Adrenal gland (tissue), 12 donors: ENCODE results near the gene MAML1. TPM values are rescaled to one million over a fixed set of nuclear protein-coding genes. Genes with fewer than 3 reads are reported as not detected.

ENCODE experiments used
- DNase-seq, 7 donors: peaks; one replicate each; pipeline ENCODE4 v3.0.0-alpha.2; 2019 to 2020
- H3K27ac ChIP-seq, 5 donors: fragments of 200-600 bp; sonication (generic) in 4 of 5; 1 replicate in 3 of 5; 2 replicates in 2 of 5; pipeline versions ENCODE4 v1.5.1 to v1.8.0; 2016 to 2020; ENCODE audit warnings: mild to moderate bottlenecking in 1 of 5
- H3K27me3 ChIP-seq: fragments of 200-600 bp; 2 replicates; pipeline ENCODE4 v1.8.0; 2021
- H3K36me3 ChIP-seq, 2 donors: fragments of 200-600 bp; replicated peaks in 1 of 2; 1 replicate in 1 of 2; 2 replicates in 1 of 2; pipeline versions ENCODE4 v1.5.1 to v1.8.0; 2018 to 2022
- H3K4me1 ChIP-seq, 2 donors: fragments of 200-600 bp; replicated peaks in 1 of 2; 1 replicate in 1 of 2; 2 replicates in 1 of 2; pipeline versions ENCODE4 v1.5.1 to v1.8.0; 2018 to 2021
- H3K4me3 ChIP-seq, 4 donors: fragments of 200-600 bp; sonication (generic) in 3 of 4; one replicate each; pipeline ENCODE4 v1.5.1; 2016 to 2018
- H3K9me3 ChIP-seq, 3 donors: fragments of 200-600 bp; sonication (generic) in 1 of 3; replicated peaks in 1 of 3; 1 replicate in 2 of 3; 2 replicates in 1 of 3; pipeline versions ENCODE4 v1.5.1 to v1.8.0; 2016 to 2021
- POLR2A ChIP-seq, 2 donors: fragments of 450-650 bp; IDR thresholded peaks; one replicate each; pipeline ENCODE4 v1.6.1; 2017; ENCODE audit warnings: antibody characterized with exemption in 2 of 2, mild to moderate bottlenecking in 2 of 2, moderate library complexity in 1 of 2
- WGBS, 4 donors: extraction: QIAGEN DNeasy Blood & Tissue Kit in 2 of 4; methylation state at CpG; one replicate each; pipeline versions ENCODE4 v1.1.5 to v1.1.7; 2013 to 2017; 5-methylcytosine and 5-hydroxymethylcytosine counted together
- intact Hi-C, 2 donors: fragments of 100-400 bp; cut with DNase I; formaldehyde crosslinking; loops; one replicate each; pipeline versions ENCODE4 v1.14.1 to v1.15.0; 2022 to 2023
- polyA plus RNA-seq, 3 donors: library from polyadenylated mRNA; stranded (reverse); fragments of 200-250 nt in 2 of 3; fragments of 350-450 nt in 1 of 3; fragmentation: Illumina TruSeq in 1 of 3; extraction: RNeasy Lipid Tissue Mini Kit (QIAGEN cat#74804) in 1 of 3; gene quantifications; one replicate each; pipeline ENCODE4 v1.2.3, GENCODE V29; 2013 to 2014
- total RNA-seq, 9 donors: library from RNA; depleted of rRNA in 4 of 9; stranded (reverse); fragments of >200 nt in 4 of 9; fragments of 120-200 nt in 1 of 9; fragmentation: NEBNext Ultra II Directional in 1 of 9; extraction: Animal tissue kit (Norgen Biotek cat#: 25700) in 1 of 9; gene quantifications; one replicate each; pipeline versions ENCODE4 v1.1.0 to v1.2.4, GENCODE V29; 2013 to 2023
- TF ChIP-seq, protein P1 (sequence below), 6 experiments: fragments of 450-650 bp in 4 of 6; fragments of 200-600 bp in 2 of 6; sonication (generic) in 1 of 6; IDR thresholded peaks; 1 replicate in 5 of 6; 2 replicates in 1 of 6; pipeline versions ENCODE4 v1.5.1 to v1.8.0; 2016 to 2021; ENCODE audit warnings: antibody characterized with exemption in 6 of 6, mild to moderate bottlenecking in 2 of 6, moderate library complexity in 1 of 6
- donor health status: healthy with polysubstance abuse.
- donor health status: Bipolar disorder and iron deficiency.
- donor health status: DM: yes; HTN: yes; CAD: no.
- donor health status: DM: no; HTN: no; CAD: no.
- donor health status: DM: no; HTN: no; CAD: no.
- donor health status: DM: yes; HTN: yes; CAD: no.

Gene MAML1
- total and polyA plus RNA-seq, 12 donors = 7.3 to 70.7 (median 29.2) TPM

DNA sequence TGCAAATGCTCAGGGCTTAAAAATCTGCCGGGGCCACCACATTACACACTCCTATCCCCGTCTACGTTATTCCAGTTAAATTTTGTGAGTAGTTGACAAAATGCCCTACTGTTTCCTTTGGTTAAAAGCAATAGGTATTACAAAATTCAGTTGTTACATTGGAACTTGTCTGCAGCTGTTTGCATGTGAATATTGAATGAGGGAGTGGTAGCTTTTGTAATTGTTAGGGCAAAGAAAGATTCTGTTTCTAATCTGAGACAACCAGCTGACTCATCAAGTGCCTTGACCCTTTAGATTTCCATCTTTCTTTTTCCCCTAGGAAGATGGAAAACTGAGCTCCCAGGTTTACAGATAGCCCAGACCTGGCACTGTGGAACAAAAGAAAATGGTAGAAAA lies 30.2 kb downstream of the MAML1 start:
- no peak overlapping the region for H3K4me3 ChIP-seq
- peaks cover 0 to 19% of the 10 kb centered on the region in 2 donors for H3K36me3 ChIP-seq
- peak overlapping the region in 4 of 5 donors; percentile 16 to 86 (median 70) for H3K27ac ChIP-seq
- WGBS, 4 donors = 14 to 22% (median 19%) methylated on average over 3 of the region's 3 CpGs
- H3K27me3 ChIP-seq = no peaks in the 10 kb centered on the region
- no peaks in the 10 kb centered on the region for H3K9me3 ChIP-seq
- TF ChIP-seq, protein P1, sequence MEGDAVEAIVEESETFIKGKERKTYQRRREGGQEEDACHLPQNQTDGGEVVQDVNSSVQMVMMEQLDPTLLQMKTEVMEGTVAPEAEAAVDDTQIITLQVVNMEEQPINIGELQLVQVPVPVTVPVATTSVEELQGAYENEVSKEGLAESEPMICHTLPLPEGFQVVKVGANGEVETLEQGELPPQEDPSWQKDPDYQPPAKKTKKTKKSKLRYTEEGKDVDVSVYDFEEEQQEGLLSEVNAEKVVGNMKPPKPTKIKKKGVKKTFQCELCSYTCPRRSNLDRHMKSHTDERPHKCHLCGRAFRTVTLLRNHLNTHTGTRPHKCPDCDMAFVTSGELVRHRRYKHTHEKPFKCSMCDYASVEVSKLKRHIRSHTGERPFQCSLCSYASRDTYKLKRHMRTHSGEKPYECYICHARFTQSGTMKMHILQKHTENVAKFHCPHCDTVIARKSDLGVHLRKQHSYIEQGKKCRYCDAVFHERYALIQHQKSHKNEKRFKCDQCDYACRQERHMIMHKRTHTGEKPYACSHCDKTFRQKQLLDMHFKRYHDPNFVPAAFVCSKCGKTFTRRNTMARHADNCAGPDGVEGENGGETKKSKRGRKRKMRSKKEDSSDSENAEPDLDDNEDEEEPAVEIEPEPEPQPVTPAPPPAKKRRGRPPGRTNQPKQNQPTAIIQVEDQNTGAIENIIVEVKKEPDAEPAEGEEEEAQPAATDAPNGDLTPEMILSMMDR (IDR thresholded peaks at IDR 0.05) = no peak
- TF ChIP-seq POLR2A (IDR thresholded peaks at IDR 0.05) = peak in 1 of 2 donors; percentile 18
- intact Hi-C loops = loop anchor here in 1 of 2 donors (5.0 kb wide), 1 partner anchor 35 kb away; no protein-coding TSS in a partner anchor
- DNase-seq = no peak
- peaks cover 46 to 83% of the 10 kb centered on the region in 2 donors for H3K4me1 ChIP-seq

DNA sequence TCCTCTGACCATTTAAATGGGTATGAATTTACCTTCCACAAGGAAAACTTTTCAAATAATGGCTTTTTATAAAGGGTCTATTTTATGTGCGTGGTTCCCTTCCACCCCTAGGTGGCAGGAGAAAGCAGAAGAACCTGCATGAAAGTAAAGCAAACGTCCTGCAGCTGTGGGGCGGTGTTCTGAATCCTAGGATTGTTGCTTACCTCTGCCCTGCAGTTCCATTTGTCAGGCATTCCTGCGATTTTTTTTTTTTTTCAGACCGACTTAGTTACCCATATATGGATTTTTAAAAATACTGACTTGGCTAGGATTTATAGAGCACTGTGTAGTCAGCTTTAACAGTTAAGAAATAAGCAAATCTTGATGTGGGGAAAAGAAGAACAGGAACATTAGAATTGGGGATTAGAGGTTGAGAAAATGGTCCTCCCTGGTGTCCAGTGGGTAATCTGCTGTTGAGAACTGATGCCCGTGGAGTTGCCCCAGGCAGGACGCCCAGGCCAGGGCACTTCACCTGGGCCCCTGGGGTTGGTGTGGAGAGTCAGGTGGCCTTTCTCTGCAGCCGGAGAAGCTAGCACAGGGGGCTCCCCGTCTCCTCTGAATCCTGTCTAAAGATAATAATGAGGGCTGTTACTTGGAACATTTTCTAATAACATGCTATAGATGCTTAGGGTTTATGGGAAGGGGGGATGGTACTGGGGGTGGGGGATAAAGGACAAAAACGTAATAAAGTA lies 30.8 kb downstream of the MAML1 start:
- WGBS, 4 donors = 15 to 23% (median 18%) methylated on average over 10 of the region's 10 CpGs
- intact Hi-C loops = loop anchor here in 1 of 2 donors (5.0 kb wide), 1 partner anchor 34 kb away; no protein-coding TSS in a partner anchor
- H3K36me3 ChIP-seq = peaks cover 0 to 22% of the 10 kb centered on the region in 2 donors
- peak overlapping the region in 1 of 4 donors; percentile 21 for H3K4me3 ChIP-seq
- no peaks in the 10 kb centered on the region for H3K9me3 ChIP-seq
- H3K27ac ChIP-seq = peak overlapping the region in 4 of 5 donors; percentile 29 to 86 (median 70)
- TF ChIP-seq, protein P1 (IDR thresholded peaks at IDR 0.05) = peak; percentile 86 to 96 (median 90)
- TF ChIP-seq POLR2A (IDR thresholded peaks at IDR 0.05) = no peak
- peaks cover 46 to 78% of the 10 kb centered on the region in 2 donors for H3K4me1 ChIP-seq
- no peaks in the 10 kb centered on the region for H3K27me3 ChIP-seq
- DNase-seq = peak; percentile 68 to 91 (median 80)

DNA sequence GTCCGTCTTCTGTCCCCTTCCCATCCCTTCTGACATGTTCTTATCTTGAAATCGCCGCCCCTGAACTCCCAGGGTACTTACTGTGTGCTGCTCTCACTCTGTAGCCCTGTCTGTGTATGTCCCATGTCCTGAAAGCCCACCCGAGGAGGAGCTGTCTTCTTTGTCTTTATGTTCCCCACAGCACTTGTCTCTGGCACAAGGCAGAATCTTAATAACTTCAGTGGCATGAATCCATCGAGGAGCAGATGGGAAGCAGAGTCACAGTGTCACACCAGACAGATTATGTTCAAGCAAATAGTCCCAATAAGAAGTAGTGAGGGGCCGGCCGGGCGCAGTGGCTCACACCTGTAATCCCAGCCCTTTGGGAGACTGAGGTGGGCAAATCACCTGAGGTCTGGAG lies 31.4 kb downstream of the MAML1 start:
- H3K4me1 ChIP-seq = peaks cover 46 to 81% of the 10 kb centered on the region in 2 donors
- WGBS, 4 donors = 65 to 70% (median 67%) methylated on average over 8 of the region's 8 CpGs
- intact Hi-C loops = loop anchor here in 1 of 2 donors (5.0 kb wide), 1 partner anchor 33 kb away; no protein-coding TSS in a partner anchor
- no peaks in the 10 kb centered on the region for H3K27me3 ChIP-seq
- no peak overlapping the region for H3K4me3 ChIP-seq
- DNase-seq = no peak
- TF ChIP-seq POLR2A (IDR thresholded peaks at IDR 0.05) = no peak
- TF ChIP-seq, protein P1 (IDR thresholded peaks at IDR 0.05) = no peak
- H3K27ac ChIP-seq = peak overlapping the region in 4 of 5 donors; percentile 29 to 86 (median 66)
- no peaks in the 10 kb centered on the region for H3K9me3 ChIP-seq
- peaks cover 0 to 29% of the 10 kb centered on the region in 2 donors for H3K36me3 ChIP-seq

DNA sequence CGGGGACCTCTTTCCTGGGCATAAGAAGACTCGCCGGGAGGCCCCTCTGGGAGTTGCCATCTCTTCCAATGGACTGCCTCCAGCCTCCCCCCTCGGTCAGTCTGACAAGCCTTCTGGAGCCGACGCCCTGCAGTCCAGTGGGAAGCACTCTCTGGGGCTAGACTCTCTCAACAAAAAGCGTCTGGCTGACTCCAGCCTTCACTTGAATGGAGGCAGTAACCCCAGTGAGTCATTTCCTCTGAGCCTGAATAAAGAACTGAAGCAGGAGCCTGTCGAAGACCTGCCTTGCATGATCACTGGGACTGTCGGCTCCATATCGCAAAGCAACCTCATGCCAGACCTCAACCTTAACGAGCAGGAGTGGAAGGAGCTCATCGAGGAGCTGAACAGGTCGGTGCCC lies 32.8 kb downstream of the MAML1 start:
- no peak overlapping the region for H3K4me3 ChIP-seq
- peak in 4 of 7 donors; percentile 37 to 51 (median 42) for DNase-seq

More for the DNA sequence above, 32.8 kb downstream of the MAML1 start:
- Histone ChIP-seq H3K36me3 (peaks cover 0 to 42% of the 10 kb centered on the region in 2 donors), H3K9me3 (no peaks in the 10 kb centered on the region), H3K4me1 (peaks cover 46 to 70% of the 10 kb centered on the region in 2 donors), H3K27me3 (no peaks in the 10 kb centered on the region), H3K27ac (peak overlapping the region in 3 of 5 donors; percentile 31 to 80 (median 63))
- intact Hi-C loops = no loop called here
- WGBS, 4 donors = 37 to 55% (median 41%) methylated on average over 11 to 13 of the region's 13 CpGs
- TF ChIP-seq POLR2A (IDR thresholded peaks at IDR 0.05) = no peak
